HG02973 (cell line): ENCODE data around the gene AMBP.

Experiments used
- ATAC-seq: cut with Tn5 transposase; IDR thresholded peaks from one replicate; pipeline ENCODE4 v1.9.1; 2021; ENCODE audit warnings: moderate library complexity; ENCODE audit not compliant: unreplicated experiment

AMBP gene

GRCh38 chr9:114078021-114078780 is at the start of gene AMBP:
Gene AMBP, minus strand, starts transcription at chr9:114078300. Its CDS starts 91 bp downstream, at chr9:114078209.
- no peak for ATAC-seq

GRCh38 chr9:114126247-114127060 is 48.4 kb upstream of the AMBP start:
- ATAC-seq, result no peak

- no peak for ATAC-seq
These were observed 47.4 kb upstream of the AMBP start for GRCh38 chr9:114125476-114126013.

GRCh38 chr9:114124666-114125475 is 46.8 kb upstream of the AMBP start:
- ATAC-seq, result no peak

GRCh38 chr9:114124138-114124537 is 46.0 kb upstream of the AMBP start:
- no peak for ATAC-seq

GRCh38 chr9:114123031-114123977 is 45.2 kb upstream of the AMBP start:
- no peak for ATAC-seq

GRCh38 chr9:114122136-114123027 is 44.3 kb upstream of the AMBP start:
- no peak for ATAC-seq

- no peak for ATAC-seq
These were observed 43.4 kb upstream of the AMBP start for GRCh38 chr9:114121227-114122135.

- ATAC-seq, result no peak
These were observed 42.3 kb upstream of the AMBP start for GRCh38 chr9:114120192-114121014.

- ATAC-seq, result no peak
These were observed 41.4 kb upstream of the AMBP start for GRCh38 chr9:114119242-114120191.

GRCh38 chr9:114117996-114118830 is 40.1 kb upstream of the AMBP start:
- no peak for ATAC-seq

- ATAC-seq, result no peak
These were observed 39.5 kb upstream of the AMBP start for GRCh38 chr9:114117614-114117995.

GRCh38 chr9:114116126-114116747 is 38.1 kb upstream of the AMBP start:
- ATAC-seq, result no peak

- no peak for ATAC-seq
These were observed 37.6 kb upstream of the AMBP start for GRCh38 chr9:114115654-114116125.
